KOPT-K1 (cell line): Measurements from ENCODE around the gene HLA-DQA2.
"Not testable (repeated sequence)": the region's sequence is repeated elsewhere in the genome, so short reads cannot be mapped to it uniquely, and the experiment has no call there.

Experiments
- H3K27ac ChIP-seq: fragments of 200-600 bp; sonication (generic); 2 replicates; pipeline ENCODE4 v1.5.1; 2016; ENCODE audit warnings: antibody characterized with exemption, mild to moderate bottlenecking, low read depth, low read length; ENCODE audit not compliant: poor library complexity, severe bottlenecking
- H3K36me3 ChIP-seq: fragments of 200-600 bp; sonication (generic); 2 replicates; pipeline ENCODE4 v1.5.1; 2017; ENCODE audit warnings: antibody characterized with exemption, mild to moderate bottlenecking, low read length, moderate library complexity; ENCODE audit not compliant: insufficient read depth
- H3K9me3 ChIP-seq: fragments of 200-600 bp; sonication (generic); 2 replicates; pipeline ENCODE4 v1.5.1; 2017; ENCODE audit warnings: antibody characterized with exemption, low read length, mild to moderate bottlenecking; ENCODE audit not compliant: insufficient read depth, poor library complexity, severe bottlenecking

The HLA-DQA2 gene

DNA sequence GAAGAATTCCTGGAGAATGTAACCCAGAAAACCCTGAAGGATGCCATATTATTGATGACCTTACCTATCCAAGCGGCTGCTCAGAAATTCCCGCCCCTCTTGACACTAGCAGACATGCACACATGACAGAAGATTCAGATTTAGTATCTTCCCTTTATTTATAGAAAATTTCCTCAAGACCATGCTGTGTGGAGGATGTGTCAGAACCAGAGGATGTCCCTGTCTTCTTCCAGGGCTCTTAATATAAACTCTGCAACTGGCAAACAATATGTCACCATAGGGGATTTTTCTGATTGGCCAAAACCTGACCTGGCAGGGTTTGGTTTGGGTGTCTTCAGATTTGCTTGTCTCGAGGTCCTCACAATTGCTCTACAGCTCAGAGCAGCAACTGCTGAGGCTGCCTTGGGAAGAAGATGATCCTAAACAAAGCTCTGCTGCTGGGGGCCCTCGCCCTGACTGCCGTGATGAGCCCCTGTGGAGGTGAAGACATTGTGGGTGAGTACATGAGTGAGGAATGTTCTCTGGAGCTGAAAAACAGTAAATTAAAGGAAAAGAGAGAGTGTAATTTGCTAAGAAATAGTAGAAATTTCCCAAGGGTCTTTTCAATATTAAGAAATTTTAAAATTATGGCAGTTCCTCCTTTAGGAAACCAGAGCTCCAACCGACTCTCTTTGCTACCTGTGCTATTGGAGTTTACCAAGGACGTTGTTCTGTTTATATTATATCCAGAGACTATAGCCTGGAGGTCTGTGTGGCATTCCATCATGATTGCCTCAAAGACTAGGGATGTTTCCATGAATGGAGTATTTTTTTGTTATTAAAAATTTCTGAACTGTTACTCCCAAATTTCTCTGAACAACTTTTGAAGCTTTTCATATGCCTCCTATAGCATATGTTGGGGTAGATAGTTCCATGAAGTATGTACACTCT lies at the start of gene HLA-DQA2:
Gene HLA-DQA2, plus strand, starts transcription at position 361 of the 930 bp plus-strand sequence. Its CDS starts 53 bp downstream, at position 414.
- Histone ChIP-seq H3K9me3 (no peaks in the 10 kb centered on the region), H3K36me3 (no peaks in the 10 kb centered on the region), H3K27ac (no peak within 1 kb of the TSS)

DNA sequence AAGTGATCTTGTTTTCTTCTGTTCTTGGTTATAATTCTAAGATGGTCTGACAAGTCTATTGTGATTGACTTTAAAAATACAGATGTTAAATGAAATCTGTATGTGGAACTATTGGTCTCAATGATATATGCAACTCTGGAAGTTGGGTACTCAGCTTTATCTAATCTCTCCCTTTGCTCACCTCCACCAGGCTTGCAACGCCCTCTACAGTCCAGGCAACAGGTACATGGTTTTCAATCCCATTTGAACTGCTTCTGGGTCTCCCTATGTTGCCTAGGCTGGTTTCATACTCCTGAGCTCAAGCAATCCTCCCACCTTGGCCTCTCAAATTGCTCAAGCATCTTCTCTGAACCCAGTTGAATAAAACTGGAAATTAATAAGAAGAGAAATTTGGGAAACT lies 49.2 kb upstream of the HLA-DQA2 start:
- H3K9me3 ChIP-seq, result no peaks in the 10 kb centered on the region
- no peak overlapping the region for H3K27ac ChIP-seq
- no peaks in the 10 kb centered on the region for H3K36me3 ChIP-seq

DNA sequence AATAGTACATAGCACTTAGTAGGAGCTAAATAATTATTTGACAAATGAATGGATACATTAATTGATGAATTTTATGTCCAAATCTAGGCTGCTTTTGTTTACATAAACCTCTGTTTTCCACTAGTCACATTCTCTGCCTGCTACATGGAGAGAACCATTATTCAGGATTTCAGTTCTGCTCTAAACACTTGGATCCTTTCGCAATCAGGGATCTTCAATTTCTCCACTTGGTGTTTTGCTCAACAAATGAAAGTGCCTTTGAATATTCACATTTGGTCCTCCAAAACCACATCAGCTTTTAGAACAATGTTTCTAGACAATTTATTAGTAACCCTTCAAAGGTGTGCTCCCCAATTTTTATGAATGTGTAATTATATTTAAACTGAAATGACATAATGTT lies 44.2 kb upstream of the HLA-DQA2 start:
- Histone ChIP-seq H3K36me3 (no peaks in the 10 kb centered on the region), H3K9me3 (no peaks in the 10 kb centered on the region), H3K27ac (no peak overlapping the region)

DNA sequence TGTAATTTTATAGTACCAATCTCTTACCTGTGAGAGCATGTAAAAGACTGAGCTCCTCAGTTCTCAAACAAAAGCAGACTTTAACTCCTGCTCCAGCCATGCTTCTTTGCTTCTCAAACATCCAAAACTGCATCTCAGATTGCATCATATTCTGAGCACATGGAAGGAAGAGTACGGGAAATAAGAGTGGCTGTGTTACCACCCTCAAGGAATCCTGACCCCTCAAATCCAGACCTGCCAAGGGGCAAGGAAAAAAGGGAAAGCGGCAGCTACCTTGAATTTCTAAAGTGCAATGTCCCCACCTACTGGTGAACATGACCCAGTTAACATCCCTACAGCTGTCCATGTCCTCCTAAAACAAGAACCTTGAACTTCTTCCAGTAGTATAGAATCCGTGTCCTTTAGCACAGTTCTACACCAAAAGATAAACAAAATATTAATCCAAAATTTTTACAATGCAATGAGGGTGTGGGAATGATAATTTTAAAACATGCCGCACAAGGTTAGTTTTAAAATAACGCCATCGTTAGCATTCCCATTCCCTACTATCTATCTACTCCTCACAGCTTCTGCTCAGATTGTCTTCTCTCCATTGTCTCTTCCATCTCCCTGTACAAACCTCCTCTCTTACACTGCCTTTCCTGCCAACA lies 40.7 kb upstream of the HLA-DQA2 start:
- Histone ChIP-seq H3K27ac (no peak overlapping the region), H3K9me3 (no peaks in the 10 kb centered on the region), H3K36me3 (no peaks in the 10 kb centered on the region)

DNA sequence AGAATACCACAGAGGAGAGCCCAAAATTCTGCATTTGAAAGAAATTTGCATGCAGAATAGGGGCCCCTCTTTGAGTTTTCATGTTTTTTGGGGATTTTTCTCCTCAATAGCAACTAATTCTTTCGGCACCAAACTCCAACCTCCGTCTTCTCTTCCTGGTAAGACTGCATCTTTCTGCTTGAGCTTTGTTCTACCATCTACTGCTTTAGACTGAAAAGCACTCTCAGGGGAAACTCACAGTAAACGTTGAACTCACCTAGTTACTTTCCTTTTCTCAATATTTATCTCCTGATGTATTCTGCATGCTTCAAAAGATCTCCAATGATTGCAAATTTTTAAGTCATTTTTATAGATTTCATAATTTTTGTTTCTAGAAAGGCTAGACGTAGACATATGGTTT lies 37.8 kb upstream of the HLA-DQA2 start:
- Histone ChIP-seq H3K9me3 (no peaks in the 10 kb centered on the region), H3K27ac (no peak overlapping the region), H3K36me3 (no peaks in the 10 kb centered on the region)

DNA sequence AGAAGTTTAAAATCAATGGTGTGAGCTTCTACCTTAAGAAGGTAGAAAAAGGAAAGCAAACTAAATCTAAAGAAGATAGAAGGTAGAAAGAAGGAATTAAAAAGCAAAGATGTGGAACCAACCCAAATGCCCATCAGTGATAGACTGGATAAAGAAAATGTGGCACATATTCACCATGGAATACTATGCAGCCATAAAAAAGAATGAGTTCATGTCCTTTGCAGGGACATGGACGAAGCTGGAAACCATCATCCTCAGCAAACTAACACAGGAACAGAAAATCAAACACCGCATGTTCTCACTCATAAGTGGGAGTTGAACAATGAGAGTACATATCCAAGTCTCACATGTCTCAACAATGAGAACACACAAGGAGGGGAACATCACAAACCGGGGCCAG lies 36.0 kb upstream of the HLA-DQA2 start:
- H3K27ac ChIP-seq, H3K9me3 ChIP-seq, H3K36me3 ChIP-seq: not testable (repeated sequence)

DNA sequence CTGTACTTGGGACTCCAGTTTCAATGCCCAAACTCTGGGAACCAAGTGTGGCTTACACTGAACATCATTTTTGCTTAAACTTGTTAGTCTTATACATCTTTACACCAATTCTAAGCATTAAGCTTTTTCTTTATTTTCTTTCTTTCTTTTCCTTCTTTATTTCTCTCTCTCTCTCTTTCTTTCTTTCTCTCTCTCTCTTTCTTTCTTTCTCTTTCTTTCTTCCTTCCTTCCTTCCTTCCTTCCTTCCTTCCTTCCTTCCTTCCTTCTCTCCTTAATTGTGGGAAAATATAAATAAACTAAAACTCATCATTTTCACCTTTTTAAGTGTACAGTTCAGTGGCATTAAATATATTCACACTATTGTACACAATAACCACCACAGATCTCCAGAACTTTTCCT lies 31.6 kb upstream of the HLA-DQA2 start:
- Histone ChIP-seq H3K36me3 (no peaks in the 10 kb centered on the region), H3K9me3 (no peaks in the 10 kb centered on the region), H3K27ac (no peak overlapping the region)

DNA sequence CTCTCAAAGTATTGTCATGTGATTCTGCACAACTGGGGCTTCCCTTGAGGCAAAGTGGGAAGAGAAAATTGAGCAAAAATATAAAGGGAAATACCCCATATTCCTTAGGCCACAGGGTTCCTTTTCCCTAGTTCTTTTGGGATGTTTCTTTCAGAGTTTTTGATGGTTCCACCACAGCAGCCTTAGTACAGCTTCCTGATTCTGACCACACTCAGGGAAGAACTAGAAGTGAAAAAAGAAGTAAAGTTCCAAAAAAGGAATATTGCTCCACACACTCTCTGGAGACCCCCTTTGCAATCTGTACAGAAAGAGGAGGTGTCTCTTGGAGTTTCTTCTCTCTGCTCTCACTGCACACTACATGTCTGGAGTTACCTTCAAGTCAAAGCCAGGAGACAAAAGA lies 27.9 kb upstream of the HLA-DQA2 start:
- H3K36me3 ChIP-seq, result no peaks in the 10 kb centered on the region
- H3K27ac ChIP-seq, result no peak overlapping the region
- H3K9me3 ChIP-seq, result no peaks in the 10 kb centered on the region

DNA sequence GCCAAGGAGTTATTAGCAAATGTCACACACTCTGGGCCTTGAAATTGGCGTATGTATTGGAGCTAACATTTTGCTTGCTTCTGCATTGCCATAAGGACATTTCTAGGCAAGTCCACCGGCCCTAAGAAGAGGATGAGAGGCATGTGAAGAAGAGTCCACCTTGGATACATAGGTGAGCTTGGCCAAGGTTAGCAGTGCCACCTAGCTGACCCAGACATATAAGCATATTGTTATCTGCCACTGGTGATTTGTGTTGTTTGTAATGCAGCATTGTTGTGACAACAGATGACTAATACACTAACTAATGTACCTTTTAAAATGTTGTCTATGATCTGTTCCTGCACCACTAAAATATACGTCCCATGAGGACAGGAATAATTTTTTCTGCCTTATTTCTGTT lies 24.8 kb upstream of the HLA-DQA2 start:
- Histone ChIP-seq H3K9me3 (no peaks in the 10 kb centered on the region), H3K36me3 (no peaks in the 10 kb centered on the region), H3K27ac (no peak overlapping the region)

DNA sequence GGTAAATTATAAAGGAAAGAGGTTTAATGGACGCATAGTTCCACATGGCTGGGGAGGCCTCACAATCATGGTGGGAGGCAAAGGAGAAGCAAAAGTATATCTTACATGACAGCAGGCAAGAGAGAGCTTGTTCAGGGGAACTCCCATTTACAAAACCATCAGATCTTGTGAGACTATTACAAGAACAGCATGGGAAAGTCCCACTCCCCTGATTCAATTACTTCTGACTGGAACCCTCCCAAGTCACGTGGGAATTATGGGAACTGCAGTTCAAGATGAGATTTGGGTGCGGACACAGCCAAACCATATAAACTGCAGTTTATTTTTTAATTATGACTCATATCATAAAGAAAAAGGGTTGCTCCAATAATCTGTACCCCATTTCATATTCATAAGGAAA lies 22.3 kb upstream of the HLA-DQA2 start:
- Histone ChIP-seq H3K27ac (no peak overlapping the region), H3K9me3 (no peaks in the 10 kb centered on the region), H3K36me3 (no peaks in the 10 kb centered on the region)

DNA sequence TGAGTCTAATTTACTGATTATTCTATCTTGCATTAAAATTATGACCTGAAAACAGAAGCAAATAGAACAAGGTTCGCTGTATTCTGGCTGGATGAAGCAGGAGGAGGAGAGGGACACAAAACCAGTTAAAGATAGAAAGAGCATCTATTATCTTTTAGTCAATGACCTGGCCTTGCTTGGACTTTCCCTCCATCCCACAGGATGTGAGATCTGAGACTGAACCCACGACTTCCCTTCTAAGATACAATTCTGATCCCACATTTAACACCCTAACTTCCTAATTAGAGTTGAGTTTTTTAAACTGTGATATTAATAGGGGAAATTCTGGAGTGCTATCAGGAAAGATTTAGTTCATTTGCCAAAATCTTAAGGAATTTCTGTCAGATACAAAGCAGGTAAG lies 3.1 kb upstream of the HLA-DQA2 start:
- H3K9me3 ChIP-seq, result no peaks in the 10 kb centered on the region
- H3K27ac ChIP-seq, result no peak overlapping the region
- H3K36me3 ChIP-seq, result no peaks in the 10 kb centered on the region

DNA sequence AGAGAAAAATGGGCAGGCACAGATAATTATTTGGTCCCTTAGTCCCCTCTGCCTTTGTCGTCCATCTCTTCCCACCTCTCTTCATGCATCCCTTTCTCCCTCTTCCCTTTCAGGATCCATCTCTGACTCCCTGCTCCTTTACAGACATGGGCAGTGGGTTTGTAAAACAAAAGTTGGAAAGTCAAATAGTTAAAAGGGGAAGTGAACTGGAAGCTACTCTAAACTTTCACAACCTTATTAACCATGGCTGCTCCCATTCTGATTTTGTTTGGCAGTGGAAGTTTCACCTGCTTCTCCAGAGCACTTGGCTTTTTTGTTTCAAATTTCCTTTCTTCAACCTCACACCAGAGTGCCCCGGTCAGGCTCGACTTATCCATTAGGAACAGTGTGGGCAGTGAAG lies 1.2 kb downstream of the HLA-DQA2 start:
- no peaks in the 10 kb centered on the region for H3K9me3 ChIP-seq
- H3K36me3 ChIP-seq, result no peaks in the 10 kb centered on the region
- no peak overlapping the region for H3K27ac ChIP-seq

DNA sequence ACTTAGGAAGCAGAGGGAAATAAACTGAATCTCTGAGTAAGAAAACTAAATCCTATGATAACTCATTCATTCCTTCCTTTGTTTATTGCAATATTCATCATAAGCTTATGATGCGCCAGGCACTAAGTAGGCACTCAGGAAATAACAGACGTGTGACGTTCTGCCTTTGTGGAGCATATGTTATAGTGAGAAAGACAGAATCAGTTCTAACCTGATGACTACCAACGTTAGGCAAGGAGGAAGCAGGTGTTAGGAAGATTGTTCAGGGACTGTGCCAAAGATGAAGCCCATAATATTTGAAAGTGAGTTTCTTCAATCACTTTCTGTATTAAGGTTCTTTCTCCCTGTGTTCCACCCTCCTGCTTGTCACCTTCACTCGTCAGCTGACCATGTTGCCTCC lies 3.6 kb downstream of the HLA-DQA2 start:
- no peak overlapping the region for H3K27ac ChIP-seq
- no peaks in the 10 kb centered on the region for H3K9me3 ChIP-seq
- H3K36me3 ChIP-seq, result no peaks in the 10 kb centered on the region

DNA sequence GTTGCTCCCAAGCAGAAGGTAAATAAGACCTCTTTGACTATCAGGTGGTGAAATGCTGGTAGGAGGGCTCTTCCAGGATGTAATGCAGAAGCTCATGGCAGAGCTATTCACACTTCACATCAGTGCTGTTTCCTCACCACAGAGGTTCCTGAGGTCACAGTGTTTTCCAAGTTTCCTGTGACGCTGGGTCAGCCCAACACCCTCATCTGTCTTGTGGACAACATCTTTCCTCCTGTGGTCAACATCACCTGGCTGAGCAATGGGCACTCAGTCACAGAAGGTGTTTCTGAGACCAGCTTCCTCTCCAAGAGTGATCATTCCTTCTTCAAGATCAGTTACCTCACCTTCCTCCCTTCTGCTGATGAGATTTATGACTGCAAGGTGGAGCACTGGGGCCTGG lies 4.5 kb downstream of the HLA-DQA2 start:
- not testable (repeated sequence) for H3K27ac ChIP-seq

DNA sequence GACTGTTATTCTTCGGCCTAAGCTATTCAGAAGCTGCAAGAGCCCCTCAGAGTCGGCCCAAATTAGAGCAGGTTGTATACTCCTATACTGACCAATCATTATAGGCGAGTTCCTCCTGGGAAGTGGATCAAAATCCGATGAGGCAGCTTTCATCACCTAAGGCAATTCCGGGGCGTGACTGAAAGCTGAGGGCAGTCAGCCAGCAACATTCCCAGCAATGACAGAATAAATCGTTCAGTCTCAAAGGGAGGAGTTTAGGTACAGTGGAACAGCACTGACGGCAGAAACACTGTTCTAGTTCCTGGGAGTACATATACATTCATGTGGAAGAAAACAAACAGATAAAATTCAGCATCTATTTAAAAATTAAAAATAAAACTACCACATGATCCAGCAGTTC lies 11.4 kb downstream of the HLA-DQA2 start:
- Histone ChIP-seq H3K27ac (no peak overlapping the region), H3K36me3 (no peaks in the 10 kb centered on the region), H3K9me3 (no peaks in the 10 kb centered on the region)

More for the DNA sequence above, 4.5 kb downstream of the HLA-DQA2 start:
- H3K36me3 ChIP-seq, H3K9me3 ChIP-seq: not testable (repeated sequence)

DNA sequence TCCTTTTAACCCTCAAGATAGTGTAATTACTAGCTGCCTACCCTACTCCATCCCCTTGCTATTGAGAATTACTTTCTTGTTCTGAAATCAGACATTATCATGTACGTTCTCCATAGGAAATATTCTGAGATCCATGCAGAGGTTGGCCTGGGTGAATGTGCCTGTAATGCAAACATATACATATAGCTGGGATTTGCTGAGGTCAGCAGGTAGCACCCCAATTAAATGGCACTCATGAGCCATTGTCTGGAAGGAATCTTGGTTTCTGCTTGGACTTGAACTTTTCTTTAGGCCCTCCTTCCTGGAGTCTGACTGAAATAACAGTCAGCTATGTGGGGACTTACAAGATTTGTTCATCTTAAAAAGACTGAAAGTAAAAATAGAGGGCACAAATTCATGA lies 18.5 kb downstream of the HLA-DQA2 start:
- no peak overlapping the region for H3K27ac ChIP-seq
- H3K36me3 ChIP-seq, result no peaks in the 10 kb centered on the region
- H3K9me3 ChIP-seq, result no peaks in the 10 kb centered on the region
